Colonic mucosa (tissue), 4 donors: ENCODE data around the gene FEZF2. TPM values are rescaled to one million over a fixed set of nuclear protein-coding genes. Genes with fewer than 3 reads are reported as not detected.

Source experiments
- DNase-seq: peaks from one replicate; pipeline ENCODE4 v3.0.0-alpha.2; 2020
- H3K27ac ChIP-seq: fragments of 200-600 bp; one replicate; pipeline ENCODE4 v1.8.0; 2021
- H3K27me3 ChIP-seq: fragments of 200-600 bp; one replicate; pipeline ENCODE4 v1.8.0; 2021
- H3K36me3 ChIP-seq: fragments of 200-600 bp; one replicate; pipeline ENCODE4 v1.8.0; 2021
- H3K4me1 ChIP-seq: fragments of 200-600 bp; one replicate; pipeline ENCODE4 v1.8.0; 2021; ENCODE audit warnings: mild to moderate bottlenecking
- H3K4me3 ChIP-seq: fragments of 200-600 bp; one replicate; pipeline ENCODE4 v1.8.0; 2021
- H3K9ac ChIP-seq, 2 donors: one replicate each; pipeline ENCODE4 v1.7.0; 2013; ENCODE audit warnings: control low read depth in 2 of 2, low read depth in 2 of 2, low read length in 2 of 2
- H3K9me3 ChIP-seq: fragments of 200-600 bp; one replicate; pipeline ENCODE4 v1.8.0; 2021
- intact Hi-C: fragments of 100-400 bp; cut with DNase I; formaldehyde crosslinking; loops from one replicate; pipeline ENCODE4 v1.14.1; 2022
- total RNA-seq, 2 donors: library from RNA; stranded (reverse); fragmentation: NEBNext Ultra II Directional in 1 of 2; extraction: Animal tissue kit (Norgen Biotek cat#: 25700) in 1 of 2; gene quantifications; one replicate each; pipeline ENCODE4 v1.2.1, GENCODE V29; 2021
- TF ChIP-seq, protein P1 (sequence below): fragments of 200-600 bp; IDR thresholded peaks from one replicate; pipeline ENCODE4 v1.8.0; 2022; ENCODE audit warnings: antibody characterized with exemption, mild to moderate bottlenecking
- donor health status: healthy.
- donor health status: DM: no; HTN: no; CAD: no.
- donor health status: DM: no; HTN: no; CAD: no.

The FEZF2 gene
- total RNA-seq, 2 donors from 2014 or later = not detected

DNA sequence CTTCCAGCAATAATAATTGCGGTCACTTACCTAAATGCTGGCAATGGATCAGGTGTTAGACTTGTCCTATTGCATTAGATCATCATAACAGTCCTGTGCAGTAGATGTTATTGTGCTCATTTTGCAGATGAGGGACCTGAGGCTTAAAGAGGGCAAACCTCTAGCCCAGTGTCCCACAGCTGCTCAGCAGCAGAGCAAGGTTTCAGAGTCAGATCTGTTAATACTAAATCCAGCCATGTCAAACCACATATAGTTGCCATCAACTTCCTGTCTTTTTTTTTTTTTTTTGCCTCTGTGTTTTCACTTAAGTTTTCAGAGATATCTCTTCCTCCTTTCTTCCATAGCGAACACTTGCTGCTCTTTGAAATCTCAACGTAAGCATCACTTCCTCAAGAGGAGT is 12.1 kb downstream of the FEZF2 start:
- TF ChIP-seq, protein P1, sequence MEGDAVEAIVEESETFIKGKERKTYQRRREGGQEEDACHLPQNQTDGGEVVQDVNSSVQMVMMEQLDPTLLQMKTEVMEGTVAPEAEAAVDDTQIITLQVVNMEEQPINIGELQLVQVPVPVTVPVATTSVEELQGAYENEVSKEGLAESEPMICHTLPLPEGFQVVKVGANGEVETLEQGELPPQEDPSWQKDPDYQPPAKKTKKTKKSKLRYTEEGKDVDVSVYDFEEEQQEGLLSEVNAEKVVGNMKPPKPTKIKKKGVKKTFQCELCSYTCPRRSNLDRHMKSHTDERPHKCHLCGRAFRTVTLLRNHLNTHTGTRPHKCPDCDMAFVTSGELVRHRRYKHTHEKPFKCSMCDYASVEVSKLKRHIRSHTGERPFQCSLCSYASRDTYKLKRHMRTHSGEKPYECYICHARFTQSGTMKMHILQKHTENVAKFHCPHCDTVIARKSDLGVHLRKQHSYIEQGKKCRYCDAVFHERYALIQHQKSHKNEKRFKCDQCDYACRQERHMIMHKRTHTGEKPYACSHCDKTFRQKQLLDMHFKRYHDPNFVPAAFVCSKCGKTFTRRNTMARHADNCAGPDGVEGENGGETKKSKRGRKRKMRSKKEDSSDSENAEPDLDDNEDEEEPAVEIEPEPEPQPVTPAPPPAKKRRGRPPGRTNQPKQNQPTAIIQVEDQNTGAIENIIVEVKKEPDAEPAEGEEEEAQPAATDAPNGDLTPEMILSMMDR = no peak
- intact Hi-C loops = no loop called here
- DNase-seq = no peak
- Histone ChIP-seq H3K27ac (no peak overlapping the region), H3K4me3 (no peak overlapping the region), H3K9me3 (no peaks in the 10 kb centered on the region), H3K27me3 (peaks cover under 1% of the 10 kb centered on the region), H3K9ac (no peak overlapping the region), H3K4me1 (no peaks in the 10 kb centered on the region), H3K36me3 (no peaks in the 10 kb centered on the region)

DNA sequence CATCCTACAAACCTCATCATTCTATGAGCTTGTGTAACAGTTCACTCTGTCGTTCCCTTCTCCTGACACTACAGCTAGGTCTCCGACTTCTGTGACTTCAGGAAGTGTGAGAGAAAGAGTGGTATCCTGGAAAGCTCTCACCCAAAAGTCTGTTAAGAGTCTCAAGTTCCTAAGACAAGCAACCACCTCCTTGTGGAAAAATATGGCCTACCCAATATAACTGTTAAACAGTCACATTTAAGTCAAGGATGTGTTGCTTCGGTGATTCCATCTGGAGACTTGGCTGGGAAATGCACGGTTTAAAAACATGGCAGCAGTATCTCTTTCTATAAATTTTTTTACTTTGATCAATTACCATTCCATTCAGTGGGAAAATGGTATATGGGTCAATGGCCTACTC is 13.8 kb downstream of the FEZF2 start:
- Histone ChIP-seq H3K27me3 (no peaks in the 10 kb centered on the region), H3K9me3 (no peaks in the 10 kb centered on the region), H3K27ac (no peak overlapping the region), H3K9ac (no peak overlapping the region), H3K4me3 (no peak overlapping the region), H3K36me3 (no peaks in the 10 kb centered on the region), H3K4me1 (no peaks in the 10 kb centered on the region)
- TF ChIP-seq, protein P1 = no peak
- intact Hi-C loops = no loop called here
- DNase-seq = no peak

DNA sequence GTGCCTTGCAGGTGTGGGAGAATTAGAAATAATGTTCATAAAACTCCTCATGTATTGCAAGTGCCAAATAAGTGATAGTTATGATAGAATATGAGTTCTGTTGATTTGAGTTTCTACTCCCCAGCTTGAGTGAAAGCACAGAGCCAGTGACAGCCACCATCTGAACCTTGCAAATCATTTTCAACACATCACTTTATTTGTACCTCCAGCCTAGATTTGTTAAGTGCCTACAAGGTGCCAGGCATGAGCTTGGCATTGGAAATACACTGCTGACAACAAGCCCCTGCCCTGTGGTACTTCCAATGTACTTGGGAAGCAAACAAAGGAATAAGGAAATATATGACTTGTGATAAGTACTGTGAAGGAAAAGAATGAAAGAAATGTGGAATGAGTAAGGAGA is 17.0 kb downstream of the FEZF2 start:
- H3K9ac ChIP-seq = no peak overlapping the region
- H3K27me3 ChIP-seq = no peaks in the 10 kb centered on the region
- no peak overlapping the region for H3K4me3 ChIP-seq

DNA sequence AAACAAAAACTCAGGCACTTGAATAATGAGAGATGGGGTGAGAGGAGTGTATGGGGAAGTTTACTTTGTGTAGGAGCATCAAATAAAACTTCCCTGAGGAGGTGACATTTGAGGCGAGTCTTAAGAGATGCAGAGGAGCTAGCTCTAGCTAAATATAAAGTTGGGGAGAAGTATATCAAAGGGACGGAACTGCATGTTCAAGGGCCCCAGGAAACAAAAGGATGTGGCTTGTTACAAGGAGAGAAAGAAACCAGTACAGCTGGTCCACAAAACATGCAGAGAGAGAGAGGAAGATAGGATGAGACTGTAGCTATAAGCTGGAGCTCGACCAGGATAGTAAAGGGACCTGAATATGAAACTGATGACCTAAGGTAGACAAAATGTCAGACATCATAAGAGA is 17.6 kb downstream of the FEZF2 start:
- intact Hi-C loops = no loop called here
- no peaks in the 10 kb centered on the region for H3K9me3 ChIP-seq
- no peaks in the 10 kb centered on the region for H3K36me3 ChIP-seq
- TF ChIP-seq, protein P1 = no peak
- no peak for DNase-seq
- H3K4me3 ChIP-seq = no peak overlapping the region
- H3K27ac ChIP-seq = no peak overlapping the region
- H3K9ac ChIP-seq = no peak overlapping the region
- no peaks in the 10 kb centered on the region for H3K4me1 ChIP-seq
- no peaks in the 10 kb centered on the region for H3K27me3 ChIP-seq

More for the DNA sequence above, 17.0 kb downstream of the FEZF2 start:
- TF ChIP-seq, protein P1 = no peak
- no peak for DNase-seq
- Histone ChIP-seq H3K27ac (no peak overlapping the region), H3K9me3 (no peaks in the 10 kb centered on the region), H3K4me1 (no peaks in the 10 kb centered on the region), H3K36me3 (no peaks in the 10 kb centered on the region)
- intact Hi-C loops = no loop called here

DNA sequence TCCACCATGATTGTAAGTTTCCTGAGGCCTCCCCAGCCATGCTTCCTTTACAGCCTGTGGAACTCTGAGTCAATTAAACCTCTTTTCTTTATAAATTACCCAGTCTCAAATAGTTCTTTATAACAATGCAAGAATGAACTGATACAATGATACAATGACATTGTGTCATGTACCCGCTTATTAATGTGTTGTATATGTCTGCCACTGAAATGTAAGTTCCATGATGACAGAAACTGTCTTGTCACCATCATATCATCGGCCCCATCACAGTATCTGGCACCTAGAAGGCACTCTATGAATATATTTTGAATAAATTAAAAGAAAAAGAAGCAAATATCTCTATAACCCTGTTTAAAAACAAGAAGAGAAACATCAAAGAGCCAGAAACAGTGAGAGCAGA is 29.6 kb downstream of the FEZF2 start:
- no peak overlapping the region for H3K27ac ChIP-seq
- no peaks in the 10 kb centered on the region for H3K4me1 ChIP-seq
- intact Hi-C loops = no loop called here
- no peak for DNase-seq
- H3K4me3 ChIP-seq = no peak overlapping the region
- H3K9ac ChIP-seq = no peak overlapping the region
- H3K36me3 ChIP-seq = no peaks in the 10 kb centered on the region
- no peaks in the 10 kb centered on the region for H3K9me3 ChIP-seq
- no peaks in the 10 kb centered on the region for H3K27me3 ChIP-seq
- TF ChIP-seq, protein P1 = no peak

DNA sequence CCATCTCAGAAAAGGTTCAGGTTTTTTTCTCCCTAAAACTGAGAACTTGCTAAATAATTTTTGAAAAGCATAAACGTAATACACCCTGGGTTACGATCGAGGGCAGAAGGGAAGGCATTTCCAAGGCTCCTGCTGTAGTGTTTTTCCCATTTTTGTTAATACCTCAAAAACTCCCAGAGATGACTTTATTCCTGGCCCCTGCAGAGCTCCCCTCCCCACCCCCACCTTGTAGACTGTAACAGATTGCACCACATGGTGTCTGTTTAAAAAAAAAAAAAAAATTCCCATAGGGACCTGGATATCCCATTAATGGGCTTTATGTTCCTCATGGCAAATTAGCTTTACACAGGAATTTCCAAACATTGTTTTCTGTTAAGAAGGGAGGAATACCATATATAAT is 38.2 kb downstream of the FEZF2 start:
- no peaks in the 10 kb centered on the region for H3K4me1 ChIP-seq
- intact Hi-C loops = no loop called here
- no peak overlapping the region for H3K4me3 ChIP-seq
- H3K27ac ChIP-seq = no peak overlapping the region
- no peak for DNase-seq
- H3K9me3 ChIP-seq = no peaks in the 10 kb centered on the region
- no peaks in the 10 kb centered on the region for H3K36me3 ChIP-seq
- H3K9ac ChIP-seq = no peak overlapping the region
- TF ChIP-seq, protein P1 = no peak
- no peaks in the 10 kb centered on the region for H3K27me3 ChIP-seq
